K562 (cell line): ENCODE measurements around the gene NAP1L4. TPM values are rescaled to one million over a fixed set of nuclear protein-coding genes. Genes with fewer than 3 reads are reported as not detected.
A peak's percentile ranks its signal among the peaks of the same experiment; 100 is the strongest.

Experiments used
- ATAC-seq: fragments of 200-7000 bp; cut with Tn5 transposase; 3 replicates; pipeline ENCODE4 v1.9.1; 2020; ENCODE audit warnings: moderate library complexity
- BruUV-seq: library from RNA; stranded (reverse); fragments of 400-500 nt; replicated peaks from 2 replicates; lab custom pipeline; 2021; lab: Mats Ljungman, UMichigan
- CTCF ChIA-PET: fragments of 300-600 bp; formaldehyde crosslinking; extraction: SDS; loops from one replicate; lab custom pipeline; 2021; ENCODE audit warnings: low intra/inter-chr PET ratio; lab: Yijun Ruan, JAX
- POLR2A ChIA-PET: fragments of 300-600, 350-650 bp; sonication (Branson Sonifier 250); formaldehyde crosslinking; extraction: SDS; loops from one replicate; lab custom pipeline; 2021; ENCODE audit warnings: antibody characterized with exemption, inconsistent platforms; lab: Yijun Ruan, JAX
- DNase-seq, 4 experiments: peaks; one replicate each; pipeline versions ENCODE4 v3.0.0 to v3.0.0-alpha.2; 2011 to 2018; ENCODE audit warnings: low spot score in 3 of 4, mixed read lengths in 3 of 4; ENCODE audit errors: extremely low read depth in 1 of 4
- FAIRE-seq: peaks from 2 replicates; lab custom pipeline; 2011; peaks lifted over from hg19 to GRCh38; lab: Jason Lieb, UNC
- H2AFZ ChIP-seq: 2 replicates; pipeline ENCODE4 v1.6.0; 2011; ENCODE audit warnings: low read depth, low read length, control low read depth, inconsistent platforms
- H3K27ac ChIP-seq: fragments of 200-600 bp; 3 replicates; pipeline ENCODE4 v1.8.0; 2011; ENCODE audit warnings: low read depth, mild to moderate bottlenecking, control low read depth, inconsistent platforms, low read length, moderate library complexity, mixed read lengths; ENCODE audit errors: extremely low read depth
- H3K27me3 ChIP-seq, 2 experiments: fragments of 300-600 bp in 1 of 2; 2 replicates in 1 of 2; 3 replicates in 1 of 2; pipeline versions ENCODE4 v1.6.0 to v1.8.0; 2011; ENCODE audit warnings: inconsistent platforms in 2 of 2, low read length in 2 of 2, mild to moderate bottlenecking in 1 of 2, mixed read lengths in 1 of 2, moderate library complexity in 1 of 2; ENCODE audit not compliant: control insufficient read depth in 2 of 2, insufficient read depth in 2 of 2
- H3K36me3 ChIP-seq: fragments of 300-600 bp; 3 replicates; pipeline ENCODE4 v1.8.0; 2011; ENCODE audit warnings: mild to moderate bottlenecking, low read length, inconsistent platforms; ENCODE audit not compliant: control insufficient read depth, insufficient read depth
- H3K4me1 ChIP-seq, 2 experiments: fragments of 200-600 bp in 1 of 2; replicated peaks in 1 of 2; 2 replicates in 1 of 2; 3 replicates in 1 of 2; pipeline versions ENCODE4 v1.5.1 to v1.8.0; 2011; ENCODE audit warnings: inconsistent platforms in 2 of 2, low read length in 2 of 2, mild to moderate bottlenecking in 1 of 2, mixed read lengths in 1 of 2, moderate library complexity in 1 of 2; ENCODE audit not compliant: control insufficient read depth in 2 of 2, insufficient read depth in 2 of 2
- H3K4me2 ChIP-seq: 2 replicates; pipeline ENCODE4 v1.6.1; 2011; ENCODE audit warnings: low read length, control low read depth, inconsistent platforms, mixed read lengths; ENCODE audit not compliant: insufficient read depth
- H3K4me3 ChIP-seq: fragments of 200-600 bp; sonication (generic), shearing (Covaris generic); 2 replicates; pipeline ENCODE4 v1.5.1; 2016; ENCODE audit warnings: control low read depth, inconsistent platforms
- H3K79me2 ChIP-seq: fragments of 200-600 bp; 3 replicates; pipeline ENCODE4 v1.8.0; 2011; ENCODE audit warnings: low read length, inconsistent platforms; ENCODE audit not compliant: control insufficient read depth, insufficient read depth
- H3K9ac ChIP-seq, 2 experiments: 2 replicates each; pipeline versions ENCODE4 v1.6.0 to v1.6.1; 2011; ENCODE audit warnings: low read depth in 2 of 2, low read length in 2 of 2, control low read depth in 1 of 2, inconsistent platforms in 1 of 2, mild to moderate bottlenecking in 1 of 2, mixed read lengths in 1 of 2; ENCODE audit not compliant: insufficient read depth in 1 of 2
- H3K9me1 ChIP-seq: one replicate; pipeline ENCODE4 v1.6.0; 2011; ENCODE audit warnings: inconsistent platforms, mild to moderate bottlenecking, low read length, moderate library complexity; ENCODE audit not compliant: control insufficient read depth, insufficient read depth
- H3K9me3 ChIP-seq: replicated peaks from 2 replicates; pipeline ENCODE4 v1.5.1; 2011; ENCODE audit warnings: low read depth, low read length, inconsistent platforms; ENCODE audit not compliant: control insufficient read depth, insufficient read depth
- H4K20me1 ChIP-seq: replicated peaks from 2 replicates; pipeline ENCODE4 v1.6.1; 2011; ENCODE audit warnings: low read length, inconsistent platforms, mixed read lengths; ENCODE audit not compliant: control insufficient read depth, insufficient read depth
- ARNT ChIP-seq, 2 experiments: fragments of 450-650 bp; IDR thresholded peaks; 2 replicates each; pipeline ENCODE4 v1.6.1; 2016; ENCODE audit warnings: mild to moderate bottlenecking in 1 of 2
- EWSR1 ChIP-seq: fragments of 450-650 bp; IDR thresholded peaks from 2 replicates; pipeline ENCODE4 v1.6.1; 2018; ENCODE audit warnings: borderline replicate concordance, mild to moderate bottlenecking, low read depth, moderate library complexity; ENCODE audit not compliant: partially characterized antibody
- MBD1 ChIP-seq: fragments of 250-450 bp; sonication (Bioruptor Pico); IDR thresholded peaks from 2 replicates; pipeline ENCODE4 v1.8.0; 2022; ENCODE audit warnings: inconsistent platforms
- NCOA1 ChIP-seq: fragments of 450-650 bp; IDR thresholded peaks from 2 replicates; pipeline ENCODE4 v1.6.1; 2016; ENCODE audit warnings: low read depth
- ZNF76 ChIP-seq: fragments of 250-450 bp; sonication (Bioruptor Pico); IDR thresholded peaks from 2 replicates; pipeline ENCODE4 v1.4.0; 2020; ENCODE audit warnings: mild to moderate bottlenecking, moderate library complexity, borderline replicate concordance
- WGBS: fragments of 100-300 bp; shearing (Covaris generic); methylation state at CpG from one replicate; pipeline ENCODE4 v1.1.6; 2016; ENCODE audit warnings: low coverage, mixed read lengths; ENCODE audit not compliant: insufficient coverage; ENCODE audit errors: missing lambda C conversion rate; 5-methylcytosine and 5-hydroxymethylcytosine counted together
- in situ Hi-C: fragments of 300-500 bp; cut with MboI; formaldehyde crosslinking; loops from 4 replicates; pipeline ENCODE4 v1.15.0; 2018; ENCODE audit warnings: inconsistent platforms, mixed read lengths
- intact Hi-C: fragments of 100-400 bp; cut with micrococcal nuclease; formaldehyde crosslinking; loops from 2 replicates; pipeline ENCODE4 v1.14.2; 2022
- polyA plus RNA-seq, 8 experiments: library from polyadenylated mRNA; depleted of rRNA in 4 of 8; stranded (reverse) in 5 of 8; unstranded in 3 of 8; fragments of >200 nt; fragmentation: Nextera tagmentation in 2 of 8; fragmentation: Illumina TruSeq in 1 of 8; extraction: Ambion mirVana in 2 of 8; extraction: Trizol in 1 of 8; gene quantifications; 2 replicates each; pipeline versions ENCODE4 v1.2.1 to v1.2.3, GENCODE V29; 2011 to 2014; ENCODE audit warnings: inconsistent platforms in 1 of 8, missing spikeins in 1 of 8
- total RNA-seq, 7 experiments: library from RNA; depleted of rRNA in 6 of 7; stranded (reverse); fragments of >200 nt in 6 of 7; fragmentation: Illumina TruSeq in 2 of 7; extraction: Trizol in 2 of 7; gene quantifications; 2 replicates each; pipeline versions ENCODE4 v1.2.1 to v1.2.3, GENCODE V29; 2011 to 2021; ENCODE audit warnings: low replicate concordance in 1 of 7
- TF ChIP-seq, protein P1 (sequence below), 2 experiments: fragments of 450-650 bp; formaldehyde crosslinking in 1 of 2; IDR thresholded peaks; 2 replicates each; pipeline versions ENCODE4 v1.4.0 to v1.6.1; 2014 to 2020; ENCODE audit warnings: mild to moderate bottlenecking in 2 of 2, borderline replicate concordance in 1 of 2, low read depth in 1 of 2

NAP1L4 gene
- total and polyA plus RNA-seq, 9 of the 15 experiments (the other 6 are each of a cell fraction or from before 2014, with no cell fraction given), result 34.1 to 237 (median 179) TPM

- no peak for TF ChIP-seq NCOA1
Measured at GRCh38 chr11:2929950-2930703, 62.0 kb downstream of the NAP1L4 start (continued).

DNA sequence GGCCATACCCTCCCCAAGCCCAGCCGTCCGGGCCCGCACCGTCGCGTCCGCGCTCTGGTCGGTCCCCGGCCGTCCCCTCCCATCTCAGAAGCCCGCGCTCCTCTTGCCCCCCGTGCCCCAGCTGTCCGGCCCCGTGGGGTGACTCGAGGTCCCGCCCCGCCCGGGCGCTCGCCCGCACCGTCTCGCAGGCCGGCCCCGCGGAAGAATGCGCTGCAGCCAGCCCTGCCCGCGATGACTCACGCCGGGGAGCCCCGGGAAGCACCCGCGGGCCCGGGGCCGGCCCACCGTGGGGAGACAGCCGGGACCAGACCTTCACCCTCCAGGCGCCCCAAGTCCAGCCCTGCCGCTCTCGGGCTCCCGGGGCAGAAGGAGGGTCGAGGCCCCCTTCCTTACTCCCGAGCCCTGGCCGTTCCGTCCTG lies 62.6 kb downstream of the NAP1L4 start:
- Histone ChIP-seq H3K9ac (peak overlapping the region; percentile 68 to 81), H3K4me3 (peak overlapping the region; percentile 76), H4K20me1 (peaks cover 13% of the 10 kb centered on the region), H3K4me2 (peak overlapping the region; percentile 87), H3K9me3 (no peaks in the 10 kb centered on the region), H3K36me3 (no peaks in the 10 kb centered on the region), H3K79me2 (peaks cover 15% of the 10 kb centered on the region; the same call in 2 of the 3 replicates), H2AFZ (peak overlapping the region; percentile 93), H3K9me1 (no peaks in the 10 kb centered on the region), H3K4me1 (peaks cover 10 to 66% of the 10 kb centered on the region in 2 experiments; a peak in 4 of 5 replicates), H3K27ac (peak overlapping the region; percentile 73), H3K27me3 (no peaks in the 10 kb centered on the region)
- POLR2A ChIA-PET, result interaction anchor here (0.6 to 2.3 kb wide), 24 partner anchors 9 to 1555 kb away, joined by 3 to 22 read pairs (median 4); a partner anchor contains a TSS
- CTCF ChIA-PET, result interaction anchor here (1.1 to 5.2 kb wide), 3 partner anchors 37 to 397 kb away, joined by 5 to 59 read pairs (median 6); no protein-coding TSS in a partner anchor
- 2% methylated on average over 12 of the region's 48 CpGs for WGBS
- intact Hi-C loops, result no loop called here
- no TSS peak for BruUV-seq
- in situ Hi-C loops, result no loop called here
- DNase-seq (peak; percentile 74 to 93 (median 90)), ATAC-seq (peak; percentile 71), FAIRE-seq (no peak)
- TF ChIP-seq MBD1 (CRISPR knock-in tag) (no peak), ARNT (IDR thresholded peaks at IDR 0.05) (no peak), ZNF76 (CRISPR knock-in tag) (no peak), EWSR1 (no peak)
- TF ChIP-seq, protein P1, sequence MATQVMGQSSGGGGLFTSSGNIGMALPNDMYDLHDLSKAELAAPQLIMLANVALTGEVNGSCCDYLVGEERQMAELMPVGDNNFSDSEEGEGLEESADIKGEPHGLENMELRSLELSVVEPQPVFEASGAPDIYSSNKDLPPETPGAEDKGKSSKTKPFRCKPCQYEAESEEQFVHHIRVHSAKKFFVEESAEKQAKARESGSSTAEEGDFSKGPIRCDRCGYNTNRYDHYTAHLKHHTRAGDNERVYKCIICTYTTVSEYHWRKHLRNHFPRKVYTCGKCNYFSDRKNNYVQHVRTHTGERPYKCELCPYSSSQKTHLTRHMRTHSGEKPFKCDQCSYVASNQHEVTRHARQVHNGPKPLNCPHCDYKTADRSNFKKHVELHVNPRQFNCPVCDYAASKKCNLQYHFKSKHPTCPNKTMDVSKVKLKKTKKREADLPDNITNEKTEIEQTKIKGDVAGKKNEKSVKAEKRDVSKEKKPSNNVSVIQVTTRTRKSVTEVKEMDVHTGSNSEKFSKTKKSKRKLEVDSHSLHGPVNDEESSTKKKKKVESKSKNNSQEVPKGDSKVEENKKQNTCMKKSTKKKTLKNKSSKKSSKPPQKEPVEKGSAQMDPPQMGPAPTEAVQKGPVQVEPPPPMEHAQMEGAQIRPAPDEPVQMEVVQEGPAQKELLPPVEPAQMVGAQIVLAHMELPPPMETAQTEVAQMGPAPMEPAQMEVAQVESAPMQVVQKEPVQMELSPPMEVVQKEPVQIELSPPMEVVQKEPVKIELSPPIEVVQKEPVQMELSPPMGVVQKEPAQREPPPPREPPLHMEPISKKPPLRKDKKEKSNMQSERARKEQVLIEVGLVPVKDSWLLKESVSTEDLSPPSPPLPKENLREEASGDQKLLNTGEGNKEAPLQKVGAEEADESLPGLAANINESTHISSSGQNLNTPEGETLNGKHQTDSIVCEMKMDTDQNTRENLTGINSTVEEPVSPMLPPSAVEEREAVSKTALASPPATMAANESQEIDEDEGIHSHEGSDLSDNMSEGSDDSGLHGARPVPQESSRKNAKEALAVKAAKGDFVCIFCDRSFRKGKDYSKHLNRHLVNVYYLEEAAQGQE (IDR thresholded peaks at IDR 0.05; ENCODE audit: borderline replicate concordance), result no peak
- TF ChIP-seq, protein P1 (CRISPR knock-in tag; IDR thresholded peaks at IDR 0.05; ENCODE audit: low read depth), result no peak
